HCT116 (cell line): ENCODE results near the gene LMBRD2. TPM values are rescaled to one million over a fixed set of nuclear protein-coding genes. Genes with fewer than 3 reads are reported as not detected.
"Not testable (repeated sequence)": the region's sequence is repeated elsewhere in the genome, so short reads cannot be mapped to it uniquely, and the experiment has no call there.

ENCODE experiments used
- ATAC-seq: fragments of 200-7000 bp; cut with Tn5 transposase; 2 replicates; pipeline ENCODE4 v1.9.1; 2020; ENCODE audit warnings: mild to moderate bottlenecking, moderate library complexity
- BruUV-seq: library from RNA; stranded (reverse); fragments of 400-500 nt; replicated peaks from 2 replicates; lab custom pipeline; 2021; lab: Mats Ljungman, UMichigan
- CTCF ChIA-PET: fragments of 300-600 bp; sonication (Branson Sonifier 250); formaldehyde crosslinking; loops from one replicate; lab custom pipeline; 2021; ENCODE audit warnings: antibody characterized with exemption; lab: Charles Lee
- POLR2A ChIA-PET: fragments of 300-600, 350-600 bp; sonication (Branson Sonifier 250); formaldehyde crosslinking; loops from one replicate; lab custom pipeline; 2021; ENCODE audit warnings: antibody characterized with exemption; lab: Charles Lee
- RAD21 ChIA-PET, 2 experiments: fragments of 300-600 bp; sonication (Branson Sonifier 250); formaldehyde crosslinking; loops; one replicate each; lab custom pipeline; 2023; ENCODE audit warnings: low total read pairs in 2 of 2; ENCODE audit not compliant: uncharacterized antibody in 2 of 2, unreplicated experiment in 2 of 2, low non-redundant PET in 1 of 2; lab: Charles Lee
- DNase-seq: peaks from one replicate; pipeline ENCODE4 v3.0.0-alpha.2; 2010; ENCODE audit warnings: low read depth, low spot score
- H2AFZ ChIP-seq: fragments of 200-600 bp; shearing (Covaris generic), sonication (generic); 2 replicates; pipeline ENCODE4 v1.6.1; 2017; ENCODE audit warnings: low read depth, mixed run types, mixed read lengths, antibody characterized with exemption, low read length; ENCODE audit not compliant: poor library complexity, severe bottlenecking
- H3K27ac ChIP-seq: 2 replicates; pipeline ENCODE4 v1.5.1; 2012; ENCODE audit warnings: low read depth, low read length
- H3K27me3 ChIP-seq: fragments of 200-600 bp; sonication (generic); 2 replicates; pipeline ENCODE4 v1.6.1; 2016; ENCODE audit warnings: mixed run types, low read length, mixed read lengths; ENCODE audit not compliant: insufficient read depth
- H3K36me3 ChIP-seq, 2 experiments: fragments of 200-500 bp in 1 of 2; fragments of 200-600 bp in 1 of 2; sonication (Bioruptor generic) in 1 of 2; sonication (generic) in 1 of 2; 2 replicates each; pipeline versions ENCODE4 v1.5.1 to v1.6.1; 2014 to 2016; ENCODE audit warnings: low read length in 2 of 2, inconsistent platforms in 1 of 2, mixed read lengths in 1 of 2, mixed run types in 1 of 2; ENCODE audit not compliant: insufficient read depth in 2 of 2, control insufficient read depth in 1 of 2
- H3K4me1 ChIP-seq, 2 experiments: fragments of 200-600 bp in 1 of 2; sonication (generic) in 1 of 2; 2 replicates each; pipeline versions ENCODE4 v1.5.1 to v1.6.1; 2012 to 2017; ENCODE audit warnings: low read length in 2 of 2, inconsistent platforms in 1 of 2, mild to moderate bottlenecking in 1 of 2, mixed read lengths in 1 of 2, mixed run types in 1 of 2, moderate library complexity in 1 of 2; ENCODE audit not compliant: insufficient read depth in 2 of 2, control insufficient read depth in 1 of 2
- H3K4me2 ChIP-seq: fragments of 200-600 bp; sonication (generic); 2 replicates; pipeline ENCODE4 v1.6.1; 2017; ENCODE audit warnings: mixed run types, low read length, mixed read lengths
- H3K4me3 ChIP-seq, 2 experiments: fragments of 200-600 bp in 1 of 2; sonication (generic) in 1 of 2; replicated peaks in 1 of 2; 2 replicates each; pipeline ENCODE4 v1.5.1; 2011 to 2016; ENCODE audit warnings: low read length in 2 of 2, control low read depth in 1 of 2, low read depth in 1 of 2, mild to moderate bottlenecking in 1 of 2, mixed read lengths in 1 of 2, mixed run types in 1 of 2
- H3K79me2 ChIP-seq: fragments of 200-600 bp; sonication (generic); 2 replicates; pipeline ENCODE4 v1.6.1; 2017; ENCODE audit warnings: mild to moderate bottlenecking, mixed run types, low read length, moderate library complexity, mixed read lengths; ENCODE audit not compliant: insufficient read depth
- H3K9ac ChIP-seq: fragments of 200-600 bp; sonication (generic); 2 replicates; pipeline ENCODE4 v1.6.1; 2016; ENCODE audit warnings: low read length, mixed read lengths
- H3K9me2 ChIP-seq: fragments of 200-600 bp; sonication (generic), shearing (Covaris generic); 2 replicates; pipeline ENCODE4 v1.6.1; 2017; ENCODE audit warnings: mixed run types, mild to moderate bottlenecking, moderate library complexity; ENCODE audit not compliant: insufficient read depth
- H3K9me3 ChIP-seq, 2 experiments: fragments of 200-500 bp in 1 of 2; fragments of 200-600 bp in 1 of 2; sonication (Bioruptor generic) in 1 of 2; sonication (generic) in 1 of 2; 2 replicates each; pipeline ENCODE4 v1.6.1; 2014 to 2017; ENCODE audit warnings: low read length in 2 of 2, mixed read lengths in 2 of 2, inconsistent platforms in 1 of 2, low read depth in 1 of 2, mild to moderate bottlenecking in 1 of 2, mixed run types in 1 of 2, moderate library complexity in 1 of 2; ENCODE audit not compliant: control insufficient read depth in 1 of 2, insufficient read depth in 1 of 2
- H4K20me1 ChIP-seq: fragments of 200-600 bp; sonication (generic), shearing (Covaris generic); 2 replicates; pipeline ENCODE4 v1.6.1; 2017; ENCODE audit warnings: mixed run types, mild to moderate bottlenecking, moderate library complexity; ENCODE audit not compliant: insufficient read depth
- CEBPB ChIP-seq: IDR thresholded peaks from 2 replicates; pipeline ENCODE4 v1.6.1; 2012; ENCODE audit warnings: low read depth
- EZH2 ChIP-seq: fragments of 200-600 bp; sonication (generic); IDR thresholded peaks from 2 replicates; pipeline ENCODE4 v1.6.1; 2017; ENCODE audit warnings: antibody characterized with exemption, mixed run types
- EZH2phosphoT487 ChIP-seq: fragments of 200-600 bp; IDR thresholded peaks from 2 replicates; pipeline ENCODE4 v1.6.1; 2018; ENCODE audit warnings: antibody characterized with exemption, borderline replicate concordance
- FOSL1 ChIP-seq: IDR thresholded peaks from 2 replicates; pipeline ENCODE4 v1.6.1; 2012; ENCODE audit warnings: low read depth
- POLR2AphosphoS5 ChIP-seq: IDR thresholded peaks from 2 replicates; pipeline ENCODE4 v1.6.1; 2011; ENCODE audit warnings: mild to moderate bottlenecking, low read depth, low read length, moderate library complexity
- RAD21 ChIP-seq: IDR thresholded peaks from 2 replicates; pipeline ENCODE4 v1.6.1; 2012; ENCODE audit warnings: low read depth, mild to moderate bottlenecking
- SP1 ChIP-seq: IDR thresholded peaks from 2 replicates; pipeline ENCODE4 v1.6.1; 2012; ENCODE audit warnings: low read depth
- SRF ChIP-seq: IDR thresholded peaks from 2 replicates; pipeline ENCODE4 v1.6.1; 2012; ENCODE audit warnings: low read depth
- intact Hi-C: fragments of 100-400 bp; cut with micrococcal nuclease; formaldehyde crosslinking; loops from 2 replicates; pipeline ENCODE4 v1.10.0; 2022
- total RNA-seq: library from RNA; stranded (reverse); gene quantifications from one replicate; pipeline ENCODE4 v1.2.1, GENCODE V29; 2021; ENCODE audit not compliant: unreplicated experiment
- TF ChIP-seq, protein P1 (sequence below): IDR thresholded peaks from 2 replicates; pipeline ENCODE4 v1.6.1; 2012; ENCODE audit warnings: low read depth
- TF ChIP-seq, protein P2 (sequence below), 3 experiments: fragments of 200-600 bp in 1 of 3; sonication (generic) in 1 of 3; IDR thresholded peaks in 2 of 3; conservative IDR thresholded peaks in 1 of 3; 2 replicates each; pipeline ENCODE4 v1.5.1; 2012 to 2017; ENCODE audit warnings: low read depth in 2 of 3, low read length in 2 of 3, antibody characterized with exemption in 1 of 3, borderline replicate concordance in 1 of 3, control low read depth in 1 of 3, mild to moderate bottlenecking in 1 of 3, mixed read lengths in 1 of 3, mixed run types in 1 of 3, moderate library complexity in 1 of 3; ENCODE audit not compliant: insufficient read depth in 1 of 3
- TF ChIP-seq, protein P3 (sequence below): IDR thresholded peaks from 2 replicates; pipeline ENCODE4 v1.6.1; 2012
- TF ChIP-seq, protein P4 (sequence below): IDR thresholded peaks from 2 replicates; pipeline ENCODE4 v1.6.1; 2012

LMBRD2 gene
- total RNA-seq, 1 experiment from 2014 or later: 1.1 TPM

DNA sequence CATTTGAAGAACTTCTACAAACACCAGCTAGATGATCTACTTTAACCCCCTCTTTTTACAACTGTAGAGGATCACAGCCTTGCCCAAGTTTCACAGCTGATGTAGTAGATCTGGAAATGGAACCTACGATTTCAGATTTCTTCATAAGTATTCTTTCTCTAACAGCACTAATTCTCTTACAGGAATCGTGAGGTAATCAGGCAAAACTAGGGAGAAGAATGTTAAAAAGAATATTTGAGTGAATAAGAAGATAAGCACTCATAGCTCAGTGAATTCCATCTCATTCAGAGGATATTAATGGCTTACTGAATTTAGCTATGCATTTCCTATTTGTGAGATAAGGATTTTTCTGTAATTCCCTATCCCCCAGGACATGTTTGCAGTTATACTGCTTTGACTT, 47.9 kb upstream of the LMBRD2 start:
- H3K36me3 ChIP-seq: peaks cover 4 to 7% of the 10 kb centered on the region in 2 experiments; a peak in 2 of 4 replicates

DNA sequence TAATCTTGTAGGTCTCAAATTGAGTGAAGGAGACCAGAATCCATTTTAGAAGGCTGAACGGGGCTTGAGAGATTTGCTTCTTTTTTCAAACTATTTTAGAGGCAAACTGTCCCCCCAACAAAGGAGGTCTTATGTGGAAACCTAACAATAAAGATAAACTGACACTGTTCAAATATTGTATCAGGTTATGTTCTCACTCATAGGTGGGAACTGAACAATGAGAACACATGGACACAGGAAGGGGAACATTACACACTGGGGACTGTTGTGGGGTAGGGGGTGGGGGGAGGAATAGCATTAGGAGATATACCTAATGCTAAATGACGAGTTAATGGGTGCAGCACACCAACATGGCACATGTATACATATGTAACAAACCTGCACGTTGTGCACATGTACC, 47.1 kb upstream of the LMBRD2 start:
- H3K4me3 ChIP-seq, intact Hi-C loops, RAD21 ChIA-PET, H3K9ac ChIP-seq, H3K9me3 ChIP-seq, H3K36me3 ChIP-seq, H3K9me2 ChIP-seq, H3K4me2 ChIP-seq, H3K27ac ChIP-seq, CTCF ChIA-PET, DNase-seq, POLR2A ChIA-PET, H3K79me2 ChIP-seq, H3K27me3 ChIP-seq, H3K4me1 ChIP-seq, H4K20me1 ChIP-seq, ATAC-seq, H2AFZ ChIP-seq, BruUV-seq: not testable (repeated sequence)

More for the DNA sequence above, 47.9 kb upstream of the LMBRD2 start:
- Histone ChIP-seq H2AFZ (no peak overlapping the region), H3K9me3 (no peaks in the 10 kb centered on the region), H3K27me3 (no peaks in the 10 kb centered on the region), H3K4me3 (no peak overlapping the region), H3K27ac (no peak overlapping the region), H3K4me2 (no peak overlapping the region), H3K9me2 (no peaks in the 10 kb centered on the region), H3K4me1 (no peaks in the 10 kb centered on the region), H3K79me2 (no peaks in the 10 kb centered on the region), H4K20me1 (no peaks in the 10 kb centered on the region), H3K9ac (no peak overlapping the region)
- POLR2A ChIA-PET: no interaction called here
- RAD21 ChIA-PET: no interaction called here
- BruUV-seq: no TSS peak
- CTCF ChIA-PET: no interaction called here
- intact Hi-C loops: no loop called here
- TF ChIP-seq EZH2: no peak
- TF ChIP-seq FOSL1: no peak
- TF ChIP-seq, protein P1, sequence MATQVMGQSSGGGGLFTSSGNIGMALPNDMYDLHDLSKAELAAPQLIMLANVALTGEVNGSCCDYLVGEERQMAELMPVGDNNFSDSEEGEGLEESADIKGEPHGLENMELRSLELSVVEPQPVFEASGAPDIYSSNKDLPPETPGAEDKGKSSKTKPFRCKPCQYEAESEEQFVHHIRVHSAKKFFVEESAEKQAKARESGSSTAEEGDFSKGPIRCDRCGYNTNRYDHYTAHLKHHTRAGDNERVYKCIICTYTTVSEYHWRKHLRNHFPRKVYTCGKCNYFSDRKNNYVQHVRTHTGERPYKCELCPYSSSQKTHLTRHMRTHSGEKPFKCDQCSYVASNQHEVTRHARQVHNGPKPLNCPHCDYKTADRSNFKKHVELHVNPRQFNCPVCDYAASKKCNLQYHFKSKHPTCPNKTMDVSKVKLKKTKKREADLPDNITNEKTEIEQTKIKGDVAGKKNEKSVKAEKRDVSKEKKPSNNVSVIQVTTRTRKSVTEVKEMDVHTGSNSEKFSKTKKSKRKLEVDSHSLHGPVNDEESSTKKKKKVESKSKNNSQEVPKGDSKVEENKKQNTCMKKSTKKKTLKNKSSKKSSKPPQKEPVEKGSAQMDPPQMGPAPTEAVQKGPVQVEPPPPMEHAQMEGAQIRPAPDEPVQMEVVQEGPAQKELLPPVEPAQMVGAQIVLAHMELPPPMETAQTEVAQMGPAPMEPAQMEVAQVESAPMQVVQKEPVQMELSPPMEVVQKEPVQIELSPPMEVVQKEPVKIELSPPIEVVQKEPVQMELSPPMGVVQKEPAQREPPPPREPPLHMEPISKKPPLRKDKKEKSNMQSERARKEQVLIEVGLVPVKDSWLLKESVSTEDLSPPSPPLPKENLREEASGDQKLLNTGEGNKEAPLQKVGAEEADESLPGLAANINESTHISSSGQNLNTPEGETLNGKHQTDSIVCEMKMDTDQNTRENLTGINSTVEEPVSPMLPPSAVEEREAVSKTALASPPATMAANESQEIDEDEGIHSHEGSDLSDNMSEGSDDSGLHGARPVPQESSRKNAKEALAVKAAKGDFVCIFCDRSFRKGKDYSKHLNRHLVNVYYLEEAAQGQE: no peak
- TF ChIP-seq, protein P2, sequence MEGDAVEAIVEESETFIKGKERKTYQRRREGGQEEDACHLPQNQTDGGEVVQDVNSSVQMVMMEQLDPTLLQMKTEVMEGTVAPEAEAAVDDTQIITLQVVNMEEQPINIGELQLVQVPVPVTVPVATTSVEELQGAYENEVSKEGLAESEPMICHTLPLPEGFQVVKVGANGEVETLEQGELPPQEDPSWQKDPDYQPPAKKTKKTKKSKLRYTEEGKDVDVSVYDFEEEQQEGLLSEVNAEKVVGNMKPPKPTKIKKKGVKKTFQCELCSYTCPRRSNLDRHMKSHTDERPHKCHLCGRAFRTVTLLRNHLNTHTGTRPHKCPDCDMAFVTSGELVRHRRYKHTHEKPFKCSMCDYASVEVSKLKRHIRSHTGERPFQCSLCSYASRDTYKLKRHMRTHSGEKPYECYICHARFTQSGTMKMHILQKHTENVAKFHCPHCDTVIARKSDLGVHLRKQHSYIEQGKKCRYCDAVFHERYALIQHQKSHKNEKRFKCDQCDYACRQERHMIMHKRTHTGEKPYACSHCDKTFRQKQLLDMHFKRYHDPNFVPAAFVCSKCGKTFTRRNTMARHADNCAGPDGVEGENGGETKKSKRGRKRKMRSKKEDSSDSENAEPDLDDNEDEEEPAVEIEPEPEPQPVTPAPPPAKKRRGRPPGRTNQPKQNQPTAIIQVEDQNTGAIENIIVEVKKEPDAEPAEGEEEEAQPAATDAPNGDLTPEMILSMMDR (IDR thresholded peaks at IDR 0.05 in 2 of 3, conservative IDR thresholded peaks at IDR 0.05 in 1 of 3; ENCODE audit: borderline replicate concordance in 1 of 3, insufficient read depth in 1 of 3, low read depth in 2 of 3, low read length in 2 of 3): no peak
- TF ChIP-seq POLR2AphosphoS5: no peak
- TF ChIP-seq, protein P3, sequence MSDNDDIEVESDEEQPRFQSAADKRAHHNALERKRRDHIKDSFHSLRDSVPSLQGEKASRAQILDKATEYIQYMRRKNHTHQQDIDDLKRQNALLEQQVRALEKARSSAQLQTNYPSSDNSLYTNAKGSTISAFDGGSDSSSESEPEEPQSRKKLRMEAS: no peak
- no peak for TF ChIP-seq EZH2phosphoT487
- no peak for TF ChIP-seq SRF
- no peak for TF ChIP-seq SP1
- no peak for TF ChIP-seq CEBPB
- TF ChIP-seq RAD21: no peak
- TF ChIP-seq, protein P4, sequence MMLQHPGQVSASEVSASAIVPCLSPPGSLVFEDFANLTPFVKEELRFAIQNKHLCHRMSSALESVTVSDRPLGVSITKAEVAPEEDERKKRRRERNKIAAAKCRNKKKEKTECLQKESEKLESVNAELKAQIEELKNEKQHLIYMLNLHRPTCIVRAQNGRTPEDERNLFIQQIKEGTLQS: no peak
- no peak for DNase-seq
- no peak for ATAC-seq
